Aortic smooth muscle cell (primary cell): ENCODE measurements around the gene BTBD17. TPM values are rescaled to one million over a fixed set of nuclear protein-coding genes. Genes with fewer than 3 reads are reported as not detected.

ENCODE experiments used
- total RNA-seq: library from RNA; depleted of rRNA; stranded (reverse); fragments of >200 nt; gene quantifications from 2 replicates; pipeline ENCODE4 v1.2.3, GENCODE V29; 2014

The BTBD17 gene, protein sequence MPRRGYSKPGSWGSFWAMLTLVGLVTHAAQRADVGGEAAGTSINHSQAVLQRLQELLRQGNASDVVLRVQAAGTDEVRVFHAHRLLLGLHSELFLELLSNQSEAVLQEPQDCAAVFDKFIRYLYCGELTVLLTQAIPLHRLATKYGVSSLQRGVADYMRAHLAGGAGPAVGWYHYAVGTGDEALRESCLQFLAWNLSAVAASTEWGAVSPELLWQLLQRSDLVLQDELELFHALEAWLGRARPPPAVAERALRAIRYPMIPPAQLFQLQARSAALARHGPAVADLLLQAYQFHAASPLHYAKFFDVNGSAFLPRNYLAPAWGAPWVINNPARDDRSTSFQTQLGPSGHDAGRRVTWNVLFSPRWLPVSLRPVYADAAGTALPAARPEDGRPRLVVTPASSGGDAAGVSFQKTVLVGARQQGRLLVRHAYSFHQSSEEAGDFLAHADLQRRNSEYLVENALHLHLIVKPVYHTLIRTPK
- not detected in 2 replicates for total RNA-seq

GRCh38 chr17:74361230-74362068, at the start of gene BTBD17:
Gene BTBD17, minus strand, starts transcription at chr17:74361868. Its CDS starts 49 bp downstream, at chr17:74361819.

GRCh38 chr17:74367206-74367605, 5.5 kb upstream of the BTBD17 start, which contains the start of gene GPR142:
Gene GPR142, plus strand, starts transcription at chr17:74367506. Its CDS starts 2,035 bp downstream, at chr17:74369541.

DNA sequence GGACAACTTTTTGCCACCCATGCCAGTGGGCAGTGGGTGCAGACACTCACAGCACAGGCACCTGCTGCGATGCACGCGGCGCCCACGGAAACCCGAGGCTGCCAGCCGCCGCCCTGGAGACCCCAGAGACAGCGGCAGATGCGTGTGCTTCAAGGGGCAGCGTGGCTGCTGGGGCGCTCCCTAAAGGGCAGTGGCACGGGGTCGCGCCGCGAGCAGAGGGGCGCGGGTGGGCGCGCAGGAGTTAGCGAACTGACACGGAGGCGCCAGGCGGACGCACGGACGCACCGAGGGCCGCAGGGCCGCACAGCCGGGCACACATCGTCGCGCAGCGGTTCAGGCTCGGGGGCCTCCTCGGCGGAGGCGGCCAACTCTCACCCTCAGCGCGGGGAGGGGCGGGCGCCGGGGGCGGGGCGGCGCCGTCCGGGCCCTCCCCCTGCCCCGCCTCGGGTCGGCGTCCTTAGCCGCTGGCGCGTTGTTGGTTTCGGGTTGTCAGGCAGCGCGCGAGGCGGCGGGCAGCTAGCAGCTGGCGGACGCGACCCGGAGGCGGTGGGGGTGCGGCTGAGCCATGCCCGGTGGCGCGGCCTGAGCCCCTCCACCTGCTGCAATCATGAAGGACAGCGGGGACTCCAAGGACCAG, 35.8 kb downstream of the BTBD17 start, which contains the start of gene KIF19:
Gene KIF19, plus strand, starts transcription at position 484 of the 637 bp plus-strand sequence. Its CDS starts 124 bp downstream, at position 608.

Other genes starting within 250 kb of the BTBD17 start
- 2,977 and 3,182 TPM in 2 replicates for gene RPL38, start 158.2 kb downstream of the BTBD17 start, total RNA-seq
- 0.93 and 1.7 TPM in 2 replicates for gene TTYH2, start 148.3 kb downstream of the BTBD17 start, total RNA-seq
- not detected in 2 replicates for gene DNAI2, start 87.6 kb downstream of the BTBD17 start, total RNA-seq
- 0.44 and 1.2 TPM in 2 replicates for gene KIF19, start 35.6 kb downstream of the BTBD17 start, total RNA-seq
- not detected in 2 replicates for gene GPR142, start 5.6 kb upstream of the BTBD17 start, total RNA-seq
- 24.6 and 24.9 TPM in 2 replicates for gene GPRC5C, start 70.2 kb upstream of the BTBD17 start, total RNA-seq
- not detected in 2 replicates for gene CD300A, start 104.8 kb upstream of the BTBD17 start, total RNA-seq
- not detected in 2 replicates for gene CD300LB, start 169.6 kb upstream of the BTBD17 start, total RNA-seq
- gene CD300C, start 184.2 kb upstream of the BTBD17 start, total RNA-seq: 0.13 TPM in 1 of 2 replicates, not detected in the other
- gene CD300H, start 205.6 kb upstream of the BTBD17 start, total RNA-seq: not detected in 2 replicates
- gene CD300LD, start 230.4 kb upstream of the BTBD17 start, total RNA-seq: not detected in 2 replicates